Measurements from ENCODE around the gene DNAJC8. TPM values are rescaled to one million over a fixed set of nuclear protein-coding genes. Genes with fewer than 3 reads are reported as not detected.

The DNAJC8 gene
- total RNA-seq, 1 donor from 2014 or later = 84.2 TPM

- no peak for TF ChIP-seq CTCF (IDR thresholded peaks at IDR 0.05)
- TF ChIP-seq POLR2AphosphoS5 (IDR thresholded peaks at IDR 0.05; ENCODE audit: insufficient read depth in 1 of 2, low read depth in 1 of 2) = no peak
- no peak for TF ChIP-seq POLR2A (IDR thresholded peaks at IDR 0.05)
- H3K36me3 ChIP-seq = no peaks in the 10 kb centered on the region
- no peaks in the 10 kb centered on the region for H3K9me3 ChIP-seq
- DNase-seq (ENCODE audit: extremely low spot score in 2 of 2) = no peak
- no peaks in the 10 kb centered on the region for H3K27me3 ChIP-seq
- no peak overlapping the region for H3K4me3 ChIP-seq
- no peaks in the 10 kb centered on the region for H3K4me1 ChIP-seq
- intact Hi-C loops (cut with DNase I) = no loop called here
- H3K27ac ChIP-seq = no peak overlapping the region
Observed at GRCh38 chr1:28170001-28170596, 62.7 kb downstream of the DNAJC8 start.

- no peak for DNase-seq (ENCODE audit: extremely low spot score in 2 of 2)
- no peak overlapping the region for H3K4me3 ChIP-seq
- no peak overlapping the region for H3K27ac ChIP-seq
- H3K4me1 ChIP-seq = peaks cover 22% of the 10 kb centered on the region
- H3K27me3 ChIP-seq = no peaks in the 10 kb centered on the region
- intact Hi-C loops (cut with DNase I) = no loop called here
- TF ChIP-seq POLR2AphosphoS5 (IDR thresholded peaks at IDR 0.05; ENCODE audit: insufficient read depth in 1 of 2, low read depth in 1 of 2) = no peak
- no peak for TF ChIP-seq CTCF (IDR thresholded peaks at IDR 0.05)
- TF ChIP-seq POLR2A (IDR thresholded peaks at IDR 0.05) = no peak
- H3K36me3 ChIP-seq = no peaks in the 10 kb centered on the region
- H3K9me3 ChIP-seq = no peaks in the 10 kb centered on the region
Observed at GRCh38 chr1:28163496-28164161, 69.2 kb downstream of the DNAJC8 start.

- no peak for DNase-seq (ENCODE audit: extremely low spot score in 2 of 2)
- H3K4me3 ChIP-seq = no peak overlapping the region
- H3K36me3 ChIP-seq = no peaks in the 10 kb centered on the region
- H3K27me3 ChIP-seq = no peaks in the 10 kb centered on the region
- TF ChIP-seq POLR2AphosphoS5 (IDR thresholded peaks at IDR 0.05; ENCODE audit: insufficient read depth in 1 of 2, low read depth in 1 of 2) (no peak), CTCF (IDR thresholded peaks at IDR 0.05) (no peak), POLR2A (IDR thresholded peaks at IDR 0.05) (no peak)
- H3K4me1 ChIP-seq = peaks cover 22% of the 10 kb centered on the region
- H3K27ac ChIP-seq = no peak overlapping the region
- H3K9me3 ChIP-seq = no peaks in the 10 kb centered on the region
- intact Hi-C loops (cut with DNase I) = no loop called here
Observed at GRCh38 chr1:28162151-28162550, 70.7 kb downstream of the DNAJC8 start.

- H3K27me3 ChIP-seq = no peaks in the 10 kb centered on the region
- no peak overlapping the region for H3K27ac ChIP-seq
- no peaks in the 10 kb centered on the region for H3K9me3 ChIP-seq
- no peak for TF ChIP-seq CTCF (IDR thresholded peaks at IDR 0.05)
- peaks cover 22% of the 10 kb centered on the region for H3K4me1 ChIP-seq
- H3K36me3 ChIP-seq = no peaks in the 10 kb centered on the region
- intact Hi-C loops (cut with DNase I) = no loop called here
- DNase-seq (ENCODE audit: extremely low spot score in 2 of 2) = no peak
- no peak overlapping the region for H3K4me3 ChIP-seq
Observed at GRCh38 chr1:28161751-28162150, 71.1 kb downstream of the DNAJC8 start.

GRCh38 chr1:28160782-28161266 is 72.0 kb downstream of the DNAJC8 start:
- no peaks in the 10 kb centered on the region for H3K9me3 ChIP-seq
- TF ChIP-seq CTCF (IDR thresholded peaks at IDR 0.05) = no peak
- no peak for TF ChIP-seq POLR2A (IDR thresholded peaks at IDR 0.05)
- peak in 1 of 2 donors; percentile 88 for TF ChIP-seq POLR2AphosphoS5 (IDR thresholded peaks at IDR 0.05; ENCODE audit: insufficient read depth in 1 of 2, low read depth in 1 of 2)
- no peak overlapping the region for H3K4me3 ChIP-seq
- H3K36me3 ChIP-seq = no peaks in the 10 kb centered on the region
- H3K27ac ChIP-seq = no peak overlapping the region
- intact Hi-C loops (cut with DNase I) = no loop called here
- no peak for DNase-seq (ENCODE audit: extremely low spot score in 2 of 2)
- H3K4me1 ChIP-seq = peaks cover 22% of the 10 kb centered on the region
- H3K27me3 ChIP-seq = no peaks in the 10 kb centered on the region

All from vagina (tissue), 2 donors.